Measurements from ENCODE around the gene SYCE1.
"Not testable (repeated sequence)": the region's sequence is repeated elsewhere in the genome, so short reads cannot be mapped to it uniquely, and the experiment has no call there.

SYCE1 gene

GRCh38 chr10:133559216-133559615, 6.2 kb downstream of the SYCE1 start:
- no peak for DNase-seq (ENCODE audit: extremely low read depth in 1 of 2, low read depth in 1 of 2)

DNA sequence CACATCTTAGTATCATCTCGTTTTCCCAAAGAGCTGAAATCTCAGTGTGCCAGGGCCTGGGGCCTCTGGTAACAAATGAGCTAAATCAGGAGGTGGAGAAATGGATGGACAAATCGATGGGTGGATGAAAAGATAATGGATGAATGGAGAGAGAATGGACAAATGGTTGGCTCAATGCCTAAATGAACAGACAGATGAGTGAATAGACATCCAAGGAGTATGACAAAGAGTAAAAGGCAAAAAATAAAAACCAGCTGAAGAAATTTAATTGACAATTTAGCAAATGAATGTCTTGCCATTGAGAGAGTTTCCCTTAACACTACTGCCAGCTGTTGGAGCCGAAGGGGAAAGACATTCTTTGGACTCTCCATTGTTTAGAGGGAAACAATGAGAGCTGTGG, 8.0 kb downstream of the SYCE1 start:
- DNase-seq (ENCODE audit: extremely low read depth in 1 of 2, low read depth in 1 of 2): no peak

GRCh38 chr10:133555521-133555920, 9.9 kb downstream of the SYCE1 start:
- no peak for DNase-seq (ENCODE audit: extremely low read depth in 1 of 2, low read depth in 1 of 2)

DNA sequence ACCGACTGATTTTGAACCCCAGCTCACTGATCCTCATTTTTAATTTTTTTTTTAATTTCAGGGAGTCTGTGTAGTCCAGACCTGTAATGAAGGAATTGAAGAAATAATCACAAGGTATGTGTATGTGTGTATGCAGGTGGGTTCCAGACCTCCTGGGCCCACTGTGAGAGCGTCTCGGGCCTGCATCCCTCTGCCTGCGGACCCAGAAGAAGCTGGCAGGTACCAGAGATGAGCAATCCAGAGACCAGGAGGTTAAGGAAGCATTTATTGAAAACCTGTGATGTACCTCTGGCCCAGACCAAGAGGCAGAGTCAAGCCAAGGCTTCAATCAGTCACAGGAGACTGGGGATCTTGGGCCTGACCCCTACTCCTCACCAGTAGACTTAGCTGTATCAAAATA, 10.8 kb downstream of the SYCE1 start:
- DNase-seq (ENCODE audit: extremely low read depth in 1 of 2, low read depth in 1 of 2): no peak

DNA sequence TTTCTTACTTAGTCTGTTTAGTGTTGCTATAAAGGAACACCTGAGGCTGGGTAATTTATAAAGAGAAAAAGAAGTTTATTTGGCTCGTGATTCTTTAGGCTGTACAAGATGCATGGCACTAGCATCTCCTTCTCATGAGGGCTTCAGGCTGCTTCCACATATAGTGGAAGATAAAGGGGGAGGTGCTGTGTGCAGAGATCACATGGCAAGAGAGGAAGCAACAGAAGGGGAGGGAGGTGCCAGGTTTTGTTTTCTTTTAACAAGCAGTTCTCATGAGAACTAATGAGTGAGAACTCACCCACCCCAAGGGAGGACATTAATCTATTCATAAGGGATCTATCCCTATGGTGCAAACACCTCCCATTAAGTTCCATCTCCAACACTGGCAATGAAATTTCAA, 20.9 kb downstream of the SYCE1 start:
- DNase-seq (ENCODE audit: extremely low read depth in 1 of 2, low read depth in 1 of 2): no peak

- DNase-seq (ENCODE audit: extremely low read depth in 1 of 2, low read depth in 1 of 2): not testable (repeated sequence)
These were observed 23.9 kb downstream of the SYCE1 start for GRCh38 chr10:133541441-133541975.

DNA sequence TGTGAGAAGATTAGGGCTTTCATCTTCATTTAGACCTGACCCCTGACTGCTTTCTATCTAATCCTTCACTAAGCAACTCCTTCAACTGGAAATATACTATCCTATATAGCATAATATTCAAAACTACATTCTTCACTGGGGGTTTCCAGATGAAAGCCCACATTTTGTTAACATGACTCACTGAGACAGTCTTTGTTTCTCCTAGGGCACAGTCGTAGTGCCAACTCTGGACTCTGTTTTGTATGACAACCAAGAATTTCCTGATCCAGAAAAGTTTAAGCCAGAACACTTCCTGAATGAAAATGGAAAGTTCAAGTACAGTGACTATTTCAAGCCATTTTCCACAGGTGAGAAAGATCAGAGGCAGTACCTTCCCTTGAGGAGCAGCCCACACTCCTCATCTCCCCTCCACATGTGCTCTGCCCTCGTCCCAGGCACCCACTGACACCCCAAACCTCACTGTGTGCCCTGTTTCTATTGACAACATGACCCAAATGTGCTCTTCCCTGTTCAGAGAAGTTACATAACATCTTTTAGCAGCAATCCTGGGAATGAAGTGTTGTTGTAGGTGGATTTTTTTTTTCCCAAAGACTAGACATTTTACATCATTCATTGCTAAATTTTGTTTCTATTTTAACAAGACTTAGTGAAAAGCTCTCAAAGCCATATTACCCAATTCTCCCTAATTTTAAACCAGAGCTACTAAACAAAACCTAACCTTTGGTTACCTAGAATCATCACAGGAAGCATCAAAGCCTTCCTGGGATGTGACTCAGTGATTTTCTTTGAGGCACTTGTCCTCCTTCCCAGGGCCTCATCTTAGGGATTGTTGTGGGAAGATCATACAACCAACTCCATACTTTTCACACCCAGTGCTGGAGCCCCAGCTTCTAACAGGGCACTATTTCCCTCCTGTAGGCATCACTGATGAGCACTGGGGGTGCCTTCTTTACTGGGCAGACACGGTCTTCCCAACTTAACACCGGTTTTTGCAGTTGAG, 27.5 kb downstream of the SYCE1 start:
- DNase-seq (ENCODE audit: extremely low read depth in 1 of 2, low read depth in 1 of 2): no peak

GRCh38 chr10:133536198-133536597, 29.2 kb downstream of the SYCE1 start:
- DNase-seq (ENCODE audit: extremely low read depth in 1 of 2, low read depth in 1 of 2): no peak

DNA sequence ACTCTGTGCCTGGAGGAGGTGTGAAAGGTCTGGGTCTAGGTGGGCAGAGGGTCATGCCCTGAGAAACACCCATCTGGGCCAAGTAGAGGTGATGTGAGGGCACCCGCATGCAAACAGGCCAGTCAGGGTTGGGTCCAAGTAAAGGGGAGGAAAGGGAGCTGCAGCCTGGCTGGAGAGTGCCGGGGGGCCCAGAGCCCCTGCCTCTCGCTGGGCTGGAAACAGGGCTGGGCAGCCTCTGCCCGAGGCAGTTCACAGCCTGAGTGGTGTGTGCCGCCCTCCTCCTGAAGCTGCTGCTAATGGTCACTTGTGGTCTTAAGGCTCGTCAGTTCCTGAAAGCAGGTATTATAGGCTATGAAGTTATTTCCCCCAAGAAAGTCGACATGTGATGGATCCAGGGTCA, 31.0 kb downstream of the SYCE1 start:
- no peak for DNase-seq (ENCODE audit: extremely low read depth in 1 of 2, low read depth in 1 of 2)

GRCh38 chr10:133532871-133533270, 32.5 kb downstream of the SYCE1 start:
- no peak for DNase-seq (ENCODE audit: extremely low read depth in 1 of 2, low read depth in 1 of 2)

GRCh38 chr10:133530506-133530905, 34.9 kb downstream of the SYCE1 start:
- no peak for DNase-seq (ENCODE audit: extremely low read depth in 1 of 2, low read depth in 1 of 2)

DNA sequence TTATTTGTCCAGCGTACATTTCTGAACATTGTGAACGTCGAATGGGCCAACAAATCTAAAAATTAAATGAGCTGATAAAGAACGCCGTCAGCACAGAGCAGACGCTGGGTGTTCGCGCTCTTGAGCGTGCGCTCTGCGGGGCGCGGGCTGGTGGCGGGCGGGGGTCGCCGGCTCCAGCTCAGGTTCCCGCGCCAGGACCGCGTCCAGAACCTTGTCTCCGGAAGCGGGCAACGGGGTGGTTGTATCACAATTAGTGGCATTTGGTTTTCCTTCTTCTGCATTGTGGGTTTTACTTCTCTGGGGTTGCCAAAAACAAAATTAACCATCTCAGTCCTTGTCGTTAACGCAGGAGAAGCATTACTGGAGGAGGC, 35.8 kb downstream of the SYCE1 start:
- no peak for DNase-seq (ENCODE audit: extremely low read depth in 1 of 2, low read depth in 1 of 2)

GRCh38 chr10:133528845-133529575, 36.4 kb downstream of the SYCE1 start:
- no peak for DNase-seq (ENCODE audit: extremely low read depth in 1 of 2, low read depth in 1 of 2)

DNA sequence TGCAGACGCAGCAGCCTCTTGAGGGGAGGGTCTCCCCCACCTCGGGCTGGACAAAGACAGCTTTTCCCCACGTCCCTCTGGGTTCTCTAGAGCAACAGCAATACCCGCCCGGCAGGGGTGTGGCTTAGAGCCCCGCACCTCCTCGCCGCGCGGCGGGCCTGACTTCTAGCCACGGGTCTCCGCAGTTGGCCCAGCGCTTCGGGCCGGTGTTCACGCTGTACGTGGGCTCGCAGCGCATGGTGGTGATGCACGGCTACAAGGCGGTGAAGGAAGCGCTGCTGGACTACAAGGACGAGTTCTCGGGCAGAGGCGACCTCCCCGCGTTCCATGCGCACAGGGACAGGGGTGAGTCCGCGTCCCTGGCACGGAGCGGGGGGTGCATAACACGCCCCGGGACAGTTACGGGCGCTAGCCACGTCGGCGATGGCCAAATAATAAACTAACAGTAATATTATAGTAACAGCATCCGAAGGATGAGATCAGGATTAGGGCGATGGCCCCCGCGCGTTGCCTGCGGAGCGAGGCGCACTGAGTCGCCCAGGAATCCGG, 37.0 kb downstream of the SYCE1 start:
- DNase-seq (ENCODE audit: extremely low read depth in 1 of 2, low read depth in 1 of 2): no peak

GRCh38 chr10:133527771-133528271, 37.6 kb downstream of the SYCE1 start:
- no peak for DNase-seq (ENCODE audit: extremely low read depth in 1 of 2, low read depth in 1 of 2)

GRCh38 chr10:133526957-133527588, 38.3 kb downstream of the SYCE1 start, which contains the start of gene CYP2E1:
Gene CYP2E1, plus strand, starts transcription at chr10:133527363. Its CDS starts 33 bp downstream, at chr10:133527396.
- DNase-seq (ENCODE audit: extremely low read depth in 1 of 2, low read depth in 1 of 2): no peak

DNA sequence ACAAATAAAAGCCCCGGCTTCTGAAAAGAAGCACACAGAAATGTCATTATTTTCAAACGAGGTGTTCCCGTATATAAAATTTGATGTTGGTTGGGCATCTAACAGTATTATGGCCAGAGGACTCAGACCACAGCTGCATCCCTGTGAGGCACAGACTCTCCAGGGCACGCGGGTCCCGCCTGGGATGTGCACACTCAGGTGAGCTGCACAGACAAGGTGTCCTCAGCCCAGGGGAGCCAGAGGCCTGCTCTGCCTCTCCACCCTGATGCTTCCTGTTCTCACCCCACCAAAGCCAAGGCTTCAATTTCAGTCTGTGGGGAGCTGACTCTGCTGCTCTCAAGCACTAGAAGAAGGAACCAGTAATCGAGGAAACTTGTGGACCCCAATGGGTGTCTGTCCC, 39.9 kb downstream of the SYCE1 start:
- no peak for DNase-seq (ENCODE audit: extremely low read depth in 1 of 2, low read depth in 1 of 2)

DNA sequence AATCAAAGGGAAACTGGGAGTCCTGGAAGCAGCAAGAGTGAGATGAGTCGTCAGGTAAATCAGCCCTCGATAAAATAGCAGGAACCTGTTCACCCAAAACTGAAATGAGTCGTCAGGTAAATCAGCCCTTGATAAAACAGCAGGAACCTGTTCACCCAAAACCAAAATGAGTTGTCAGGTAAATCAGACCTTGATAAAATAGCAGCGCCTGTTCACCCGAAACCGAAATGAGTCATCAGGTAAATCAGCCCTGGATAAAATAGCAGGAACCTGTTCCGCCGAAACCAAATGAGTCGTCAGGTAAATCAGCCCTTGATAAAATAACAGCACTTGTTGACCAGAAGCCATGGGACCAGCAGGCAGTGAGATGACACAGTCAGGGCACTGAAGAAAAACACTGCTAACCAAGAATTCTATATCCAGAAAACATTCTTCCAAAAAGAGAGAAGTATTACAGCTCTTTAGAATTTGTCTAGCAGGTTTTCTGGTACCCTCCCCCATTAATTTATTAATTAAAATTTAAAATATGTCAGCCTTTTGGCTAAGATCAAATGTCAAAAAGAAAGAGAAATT, 41.7 kb downstream of the SYCE1 start:
- no peak for DNase-seq (ENCODE audit: extremely low read depth in 1 of 2, low read depth in 1 of 2)

DNA sequence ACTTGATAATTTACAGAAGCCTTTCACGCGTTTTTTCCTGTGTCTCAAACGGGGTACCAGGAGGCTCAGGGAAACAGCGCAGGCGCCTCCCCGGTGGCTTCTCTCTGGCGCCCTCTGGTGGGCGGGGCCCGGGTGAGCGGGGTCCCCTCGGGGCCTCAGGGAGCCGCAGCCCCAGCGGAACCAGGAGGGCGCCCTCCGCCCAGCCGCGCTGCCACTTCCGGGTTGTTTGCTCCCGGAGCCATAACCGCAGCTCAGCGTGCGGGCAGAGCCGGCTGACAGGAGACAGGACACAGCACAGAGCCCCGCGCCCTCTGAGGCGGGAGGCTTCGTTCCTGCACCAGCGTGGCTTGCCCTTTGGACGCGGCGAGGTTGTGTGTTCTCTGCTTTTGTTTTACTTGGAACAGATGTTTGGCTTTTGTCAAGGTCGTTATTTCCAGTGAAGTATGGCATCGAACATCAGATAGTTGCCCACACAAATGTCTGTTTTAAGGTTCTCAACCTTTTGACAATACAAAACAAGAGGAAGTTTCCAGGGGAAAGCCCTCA, 45.1 kb downstream of the SYCE1 start:
- peak; percentile 59 to 92 for DNase-seq (ENCODE audit: extremely low read depth in 1 of 2, low read depth in 1 of 2)

GRCh38 chr10:133518517-133518916, 46.9 kb downstream of the SYCE1 start:
- not testable (repeated sequence) for DNase-seq (ENCODE audit: extremely low read depth in 1 of 2, low read depth in 1 of 2)
